ENCODE data around the gene GRIK4. TPM values are rescaled to one million over a fixed set of nuclear protein-coding genes. Genes with fewer than 3 reads are reported as not detected.

Gene GRIK4
- total and polyA plus RNA-seq, 2 of the 4 experiments (the other 2 are of a cell fraction) = 0.18 to 0.38 TPM

GRCh38 chr11:120945042-120945441 is 433.5 kb downstream of the GRIK4 start:
- H3K79me1 ChIP-seq (ENCODE audit: low read depth in 1 of 2, low read length in 2 of 2) = no peaks in the 10 kb centered on the region
- TF ChIP-seq CTCF (conservative IDR thresholded peaks at IDR 0.05; ENCODE audit: low read depth, low read length) = peak; percentile 22; the same call in 1 of the 2 replicates
- TF ChIP-seq SMC3 (IDR thresholded peaks at IDR 0.05; ENCODE audit: low read depth, low read length) = no peak
- TF ChIP-seq RFX5 (IDR thresholded peaks at IDR 0.05; ENCODE audit: low read depth, low read length) = no peak
- TF ChIP-seq CEBPB (IDR thresholded peaks at IDR 0.05; ENCODE audit: low read depth, low read length) = no peak
- TF ChIP-seq MAFK (IDR thresholded peaks at IDR 0.05; ENCODE audit: low read depth, low read length) = no peak
- no peak for TF ChIP-seq FOS (IDR thresholded peaks at IDR 0.05; ENCODE audit: low read depth, low read length)
- TF ChIP-seq MXI1 (IDR thresholded peaks at IDR 0.05; ENCODE audit: borderline replicate concordance, low read depth, low read length) = no peak
- H3K18ac ChIP-seq (ENCODE audit: low read depth, low read length) = no peak overlapping the region
- no peak overlapping the region for H2AFZ ChIP-seq (replicated peaks; ENCODE audit: low read length, poor library complexity)
- no peak overlapping the region for H3K23ac ChIP-seq (ENCODE audit: low read depth, low read length)
- H2BK120ac ChIP-seq (ENCODE audit: low read depth, low read length) = no peak overlapping the region
- H3K9me1 ChIP-seq (ENCODE audit: insufficient read depth, low read length) = no peaks in the 10 kb centered on the region
- H3K9me3 ChIP-seq (ENCODE audit: control insufficient read depth, insufficient read depth, low read length) = peaks cover 6% of the 10 kb centered on the region
- no peaks in the 10 kb centered on the region for H3K36me3 ChIP-seq (ENCODE audit: control insufficient read depth, insufficient read depth, low read length)
- no peak overlapping the region for H3K4me2 ChIP-seq (ENCODE audit: low read depth, low read length)
- no peak overlapping the region for H2BK5ac ChIP-seq (ENCODE audit: low read depth, low read length, poor library complexity, severe bottlenecking)
- CTCF ChIA-PET = interaction anchor here (0.6 kb wide), 1 partner anchor 312 kb away, joined by 4 read pairs; no protein-coding TSS in a partner anchor
- H2BK15ac ChIP-seq (ENCODE audit: low read depth, low read length) = no peak overlapping the region
- H3K27me3 ChIP-seq (ENCODE audit: control insufficient read depth, insufficient read depth, low read length) = peaks cover 5% of the 10 kb centered on the region; the same call in 1 of the 2 replicates
- H3K56ac ChIP-seq (ENCODE audit: extremely low read depth, insufficient read depth, low read length) = no peak overlapping the region
- no peak overlapping the region for H3K9ac ChIP-seq (ENCODE audit: low read depth, low read length)
- H2AK9ac ChIP-seq (replicated peaks; ENCODE audit: low read depth, low read length, poor library complexity) = no peak overlapping the region
- ATAC-seq (ENCODE audit: low read depth) (no peak), DNase-seq (no peak)
- H3K4ac ChIP-seq (ENCODE audit: low read depth, low read length) = no peak overlapping the region
- dilution Hi-C loops (cut with HindIII; ENCODE audit: low sequenced_read_pairs, unreplicated experiment) (no loop called here), intact Hi-C loops (cut with micrococcal nuclease) (no loop called here), in situ Hi-C loops (cut with MboI; ENCODE audit: low sequenced_read_pairs) (no loop called here)
- POLR2A ChIA-PET (ENCODE audit: unreplicated experiment) = no interaction called here
- no peak overlapping the region for H3K14ac ChIP-seq (replicated peaks; ENCODE audit: low read depth, low read length)
- no CpG with 5 or more reads among the region's 5 CpGs for WGBS, 2 experiments (ENCODE audit: extremely low coverage in 2 of 2, insufficient read length in 1 of 2)
- no peaks in the 10 kb centered on the region for H4K20me1 ChIP-seq (ENCODE audit: insufficient read depth, low read length)
- H4K5ac ChIP-seq (ENCODE audit: low read depth, low read length) = no peak overlapping the region
- no peaks in the 10 kb centered on the region; the same call in 1 of the 2 replicates for H3K4me1 ChIP-seq (ENCODE audit: control insufficient read depth, insufficient read depth, low read length)
- H4K8ac ChIP-seq (ENCODE audit: low read depth in 2 of 2, low read length in 2 of 2) = no peak overlapping the region
- H2BK20ac ChIP-seq (ENCODE audit: low read depth, low read length) = no peak overlapping the region
- no peak overlapping the region for H3K27ac ChIP-seq (ENCODE audit: insufficient read depth, low read length)
- no peak overlapping the region for H4K91ac ChIP-seq (ENCODE audit: insufficient read depth, low read depth, low read length)
- H3K4me3 ChIP-seq (ENCODE audit: insufficient read depth, low read depth, low read length) = no peak overlapping the region
- H2AK5ac ChIP-seq (ENCODE audit: low read depth, low read length) = no peak overlapping the region
- BruUV-seq (replicated peaks) = no TSS peak
